Keratinocyte (primary cell): Measurements from ENCODE around the gene SND1.

Experiments
- CTCF ChIP-seq, 3 experiments: IDR thresholded peaks in 1 of 3; conservative IDR thresholded peaks in 1 of 3; optimal IDR thresholded peaks in 1 of 3; 2 replicates in 2 of 3; 3 replicates in 1 of 3; pipeline versions ENCODE3 to v1.5.1; 2011; ENCODE audit warnings: low read length in 3 of 3, mild to moderate bottlenecking in 3 of 3, moderate library complexity in 2 of 3, control low read depth in 1 of 3, inconsistent platforms in 1 of 3; ENCODE audit not compliant: insufficient read depth in 2 of 3; ENCODE audit errors: extremely low read depth in 1 of 3
- EZH2 ChIP-seq: IDR thresholded peaks from one replicate; pipeline ENCODE4 v1.6.1; 2012; ENCODE audit warnings: inconsistent platforms, mild to moderate bottlenecking, low read length, moderate library complexity

- TF ChIP-seq CTCF (optimal IDR thresholded peaks at IDR 0.05 in 1 of 3, IDR thresholded peaks at IDR 0.05 in 1 of 3, conservative IDR thresholded peaks at IDR 0.05 in 1 of 3; ENCODE audit: extremely low read depth in 1 of 3, insufficient read depth in 2 of 3, low read length in 3 of 3) = no peak
- TF ChIP-seq EZH2 = no peak
These were observed 384.4 kb downstream of the SND1 start for GRCh38 chr7:128036226-128036940.
